ENCODE measurements around the gene NFKBIB.

Gene NFKBIB

DNA sequence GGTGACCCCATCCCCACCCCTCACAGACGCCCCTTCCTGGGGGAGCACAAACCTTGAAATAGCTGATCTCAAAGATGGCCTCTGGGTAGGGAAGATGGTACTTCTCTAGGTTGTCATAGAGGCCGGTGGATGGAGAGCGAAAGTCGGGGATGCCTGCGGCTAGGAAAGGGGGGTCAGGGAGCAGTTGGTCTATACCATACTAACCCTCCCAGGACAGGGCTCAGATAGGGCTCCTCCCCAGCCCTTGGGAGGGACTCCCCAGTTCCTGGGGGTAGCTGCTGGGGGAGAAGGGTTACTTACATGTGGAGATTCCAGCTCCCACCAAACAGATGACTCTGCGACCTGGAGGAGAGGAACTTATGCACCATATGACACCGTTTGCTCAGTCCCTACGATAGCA, 10.0 kb upstream of the NFKBIB start:
- Histone ChIP-seq H3K36me3 (ENCODE audit: control insufficient read depth in 1 of 2, insufficient read depth in 2 of 2, low read length in 2 of 2) (peaks cover 14 to 23% of the 10 kb centered on the region in 2 donors), H3K9ac (ENCODE audit: low read depth in 1 of 2, low read length in 2 of 2) (no peak overlapping the region), H3K27me3 (ENCODE audit: control insufficient read depth in 1 of 2, insufficient read depth in 2 of 2, low read length in 2 of 2) (no peaks in the 10 kb centered on the region), H3K27ac (ENCODE audit: low read depth, low read length) (no peak overlapping the region), H3K4me1 (ENCODE audit: control insufficient read depth in 1 of 2, insufficient read depth in 2 of 2, low read length in 2 of 2) (no peaks in the 10 kb centered on the region), H3K4me3 (ENCODE audit: low read depth in 1 of 2, low read length in 2 of 2) (no peak overlapping the region), H3K9me3 (ENCODE audit: control insufficient read depth in 1 of 2, low read length in 2 of 2) (no peaks in the 10 kb centered on the region)

DNA sequence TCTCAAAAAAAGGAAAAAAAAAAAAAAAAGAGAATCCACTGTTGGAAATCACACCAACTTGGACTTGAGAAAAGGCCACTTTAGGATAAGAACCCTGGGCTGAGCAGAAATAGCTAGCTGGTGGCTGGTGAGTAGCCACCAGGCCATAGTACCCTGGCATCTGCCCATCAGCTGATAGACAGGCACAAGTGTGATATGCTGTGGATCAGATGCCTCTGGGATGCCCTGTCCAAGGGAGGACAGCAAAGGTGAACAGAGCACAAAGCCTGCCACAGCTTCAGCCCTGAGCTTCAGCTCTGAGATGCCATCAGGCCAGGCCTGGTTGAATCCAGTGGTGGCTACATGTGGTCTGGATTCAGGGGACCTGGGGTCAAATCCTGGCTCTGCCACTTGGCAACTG, 9.1 kb upstream of the NFKBIB start:
- Histone ChIP-seq H3K9me3 (ENCODE audit: control insufficient read depth in 1 of 2, low read length in 2 of 2) (no peaks in the 10 kb centered on the region), H3K36me3 (ENCODE audit: control insufficient read depth in 1 of 2, insufficient read depth in 2 of 2, low read length in 2 of 2) (peaks cover 14 to 27% of the 10 kb centered on the region in 2 donors), H3K27ac (ENCODE audit: low read depth, low read length) (no peak overlapping the region), H3K27me3 (ENCODE audit: control insufficient read depth in 1 of 2, insufficient read depth in 2 of 2, low read length in 2 of 2) (no peaks in the 10 kb centered on the region), H3K9ac (ENCODE audit: low read depth in 1 of 2, low read length in 2 of 2) (no peak overlapping the region), H3K4me1 (ENCODE audit: control insufficient read depth in 1 of 2, insufficient read depth in 2 of 2, low read length in 2 of 2) (no peaks in the 10 kb centered on the region), H3K4me3 (ENCODE audit: low read depth in 1 of 2, low read length in 2 of 2) (no peak overlapping the region)

DNA sequence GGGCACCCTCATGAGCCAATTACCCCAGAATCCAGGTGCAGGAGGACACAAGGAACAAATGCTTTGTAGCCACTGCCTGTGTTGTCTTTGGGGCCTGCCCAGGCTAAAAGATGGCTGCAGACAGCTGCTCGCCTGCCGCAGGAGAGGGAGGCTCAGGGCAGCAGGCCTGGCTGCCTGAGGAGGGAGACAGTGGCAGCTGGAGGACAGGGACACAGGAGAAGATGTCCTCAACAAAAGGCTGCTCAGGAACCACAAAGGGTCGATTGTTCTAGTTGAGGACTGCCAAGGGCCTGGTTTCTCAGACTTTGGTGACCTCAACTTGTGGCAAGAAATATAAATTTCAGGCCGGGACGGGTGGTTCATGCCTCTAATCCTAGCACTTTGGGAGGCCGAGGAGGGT, 8.0 kb upstream of the NFKBIB start:
- H3K4me3 ChIP-seq (ENCODE audit: low read depth in 1 of 2, low read length in 2 of 2), result no peak overlapping the region
- H3K9ac ChIP-seq (ENCODE audit: low read depth in 1 of 2, low read length in 2 of 2), result no peak overlapping the region
- peaks cover 14 to 27% of the 10 kb centered on the region in 2 donors for H3K36me3 ChIP-seq (ENCODE audit: control insufficient read depth in 1 of 2, insufficient read depth in 2 of 2, low read length in 2 of 2)
- H3K27me3 ChIP-seq (ENCODE audit: control insufficient read depth in 1 of 2, insufficient read depth in 2 of 2, low read length in 2 of 2), result no peaks in the 10 kb centered on the region
- H3K27ac ChIP-seq (ENCODE audit: low read depth, low read length), result no peak overlapping the region
- no peaks in the 10 kb centered on the region for H3K4me1 ChIP-seq (ENCODE audit: control insufficient read depth in 1 of 2, insufficient read depth in 2 of 2, low read length in 2 of 2)
- H3K9me3 ChIP-seq (ENCODE audit: control insufficient read depth in 1 of 2, low read length in 2 of 2), result no peaks in the 10 kb centered on the region

DNA sequence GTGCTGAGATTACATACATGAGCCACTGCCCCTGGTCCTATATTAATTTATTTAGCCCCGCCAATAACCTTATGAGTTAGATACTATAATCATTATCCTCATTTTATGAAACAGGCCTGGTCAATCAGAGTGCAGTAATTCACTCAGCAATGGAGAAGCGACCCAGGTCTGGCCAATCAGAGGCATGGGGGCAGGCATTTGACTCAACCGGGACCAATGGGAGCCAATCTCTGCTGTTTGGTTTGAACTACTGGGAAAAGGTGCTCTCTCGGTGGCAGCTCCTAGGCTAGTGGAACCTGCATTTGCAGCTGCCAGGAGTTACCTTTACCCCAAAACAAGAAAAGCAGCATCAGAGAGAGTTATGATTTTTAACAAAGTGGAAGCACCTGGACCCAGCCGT, 6.9 kb upstream of the NFKBIB start:
- H3K36me3 ChIP-seq (ENCODE audit: control insufficient read depth in 1 of 2, insufficient read depth in 2 of 2, low read length in 2 of 2), result peaks cover 14 to 27% of the 10 kb centered on the region in 2 donors
- H3K27me3 ChIP-seq (ENCODE audit: control insufficient read depth in 1 of 2, insufficient read depth in 2 of 2, low read length in 2 of 2), result no peaks in the 10 kb centered on the region
- H3K27ac ChIP-seq (ENCODE audit: low read depth, low read length), result no peak overlapping the region
- no peak overlapping the region for H3K4me3 ChIP-seq (ENCODE audit: low read depth in 1 of 2, low read length in 2 of 2)
- no peak overlapping the region for H3K9ac ChIP-seq (ENCODE audit: low read depth in 1 of 2, low read length in 2 of 2)
- H3K9me3 ChIP-seq (ENCODE audit: control insufficient read depth in 1 of 2, low read length in 2 of 2), result no peaks in the 10 kb centered on the region
- peaks cover 0 to under 1% of the 10 kb centered on the region in 2 donors for H3K4me1 ChIP-seq (ENCODE audit: control insufficient read depth in 1 of 2, insufficient read depth in 2 of 2, low read length in 2 of 2)

DNA sequence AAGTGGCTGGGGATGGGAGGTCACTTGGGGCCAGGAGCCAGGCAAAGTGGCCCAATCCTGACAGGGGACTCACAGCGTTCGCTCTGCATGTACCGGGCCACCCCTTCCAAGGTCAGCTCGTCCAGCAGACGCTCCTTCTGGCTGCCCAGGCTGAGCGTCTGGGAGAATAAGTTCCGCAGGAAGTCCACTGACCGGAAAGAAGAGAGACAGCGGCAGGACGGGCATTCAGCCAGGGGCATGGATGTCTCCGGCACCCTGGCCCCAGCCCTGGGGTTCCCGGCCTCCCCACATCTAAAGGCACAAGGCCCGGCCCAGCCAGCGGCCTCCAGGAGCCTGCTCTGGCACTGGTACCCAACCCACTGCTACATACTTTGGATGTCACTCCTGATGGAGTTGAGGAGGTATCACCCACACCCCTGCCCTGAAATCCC, 6.4 kb upstream of the NFKBIB start:
- Histone ChIP-seq H3K9me3 (ENCODE audit: control insufficient read depth in 1 of 2, low read length in 2 of 2) (no peaks in the 10 kb centered on the region), H3K9ac (ENCODE audit: low read depth in 1 of 2, low read length in 2 of 2) (no peak overlapping the region), H3K4me3 (ENCODE audit: low read depth in 1 of 2, low read length in 2 of 2) (no peak overlapping the region), H3K4me1 (ENCODE audit: control insufficient read depth in 1 of 2, insufficient read depth in 2 of 2, low read length in 2 of 2) (peaks cover 4 to 6% of the 10 kb centered on the region in 2 donors), H3K27me3 (ENCODE audit: control insufficient read depth in 1 of 2, insufficient read depth in 2 of 2, low read length in 2 of 2) (no peaks in the 10 kb centered on the region), H3K27ac (ENCODE audit: low read depth, low read length) (no peak overlapping the region), H3K36me3 (ENCODE audit: control insufficient read depth in 1 of 2, insufficient read depth in 2 of 2, low read length in 2 of 2) (peaks cover 12 to 26% of the 10 kb centered on the region in 2 donors)

DNA sequence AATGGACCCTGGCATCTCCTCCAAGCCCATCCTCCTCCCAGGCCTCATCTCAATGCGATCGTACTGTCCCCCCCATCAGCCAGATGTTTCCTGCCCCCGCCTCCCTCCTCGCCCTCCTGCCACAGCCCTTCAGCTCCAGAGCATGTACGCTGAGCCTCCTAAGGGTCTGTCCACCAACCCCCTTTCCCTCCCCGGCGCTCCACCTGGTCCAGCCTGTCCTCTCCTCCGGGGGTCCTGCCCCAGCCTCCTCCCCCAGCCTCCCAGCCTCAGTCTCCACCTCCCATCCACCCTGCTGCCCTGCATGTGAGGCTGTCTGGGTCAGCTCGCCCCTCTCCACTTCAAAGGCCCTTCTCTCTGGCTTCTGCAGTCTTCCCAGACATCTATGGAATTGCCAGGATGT, 4.8 kb upstream of the NFKBIB start:
- H3K9ac ChIP-seq (ENCODE audit: low read depth in 1 of 2, low read length in 2 of 2), result no peak overlapping the region
- no peak overlapping the region for H3K27ac ChIP-seq (ENCODE audit: low read depth, low read length)
- peaks cover 11 to 12% of the 10 kb centered on the region in 2 donors for H3K4me1 ChIP-seq (ENCODE audit: control insufficient read depth in 1 of 2, insufficient read depth in 2 of 2, low read length in 2 of 2)
- H3K27me3 ChIP-seq (ENCODE audit: control insufficient read depth in 1 of 2, insufficient read depth in 2 of 2, low read length in 2 of 2), result no peaks in the 10 kb centered on the region
- H3K9me3 ChIP-seq (ENCODE audit: control insufficient read depth in 1 of 2, low read length in 2 of 2), result no peaks in the 10 kb centered on the region
- peaks cover 0 to 10% of the 10 kb centered on the region in 2 donors for H3K36me3 ChIP-seq (ENCODE audit: control insufficient read depth in 1 of 2, insufficient read depth in 2 of 2, low read length in 2 of 2)
- no peak overlapping the region for H3K4me3 ChIP-seq (ENCODE audit: low read depth in 1 of 2, low read length in 2 of 2)

DNA sequence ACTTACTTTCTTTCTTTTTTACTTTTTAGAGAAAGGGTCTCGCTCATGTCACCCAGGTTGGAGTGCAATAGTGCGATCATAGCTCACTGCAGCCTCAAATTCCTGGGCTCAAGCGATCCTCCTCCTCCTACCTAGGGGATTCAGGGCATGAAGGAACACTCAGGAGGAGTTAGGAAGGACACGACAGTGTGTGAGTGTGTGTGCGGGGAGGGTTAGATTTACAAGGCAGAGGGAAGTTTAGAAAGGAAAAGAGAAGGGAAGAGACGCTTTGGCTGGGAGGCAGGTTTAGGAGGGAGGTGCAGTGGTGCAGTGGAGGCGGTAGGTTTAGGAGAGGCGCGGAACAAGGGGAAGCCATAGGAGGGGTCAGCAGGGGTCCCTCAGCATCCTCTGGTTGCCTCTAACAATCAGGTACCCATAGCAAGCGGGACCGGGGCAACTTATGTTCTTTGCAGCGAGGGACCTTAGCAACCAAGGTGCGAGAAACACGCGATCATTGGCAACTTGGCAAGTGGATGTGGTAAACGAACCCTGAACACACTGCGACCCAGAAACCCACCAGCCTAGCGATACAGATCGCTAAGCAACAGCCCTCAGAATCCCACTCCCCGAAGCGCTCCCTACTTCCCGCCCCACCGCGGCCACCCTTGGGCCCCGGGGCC, 852 bp upstream of the NFKBIB start:
- H3K36me3 ChIP-seq (ENCODE audit: control insufficient read depth in 1 of 2, insufficient read depth in 2 of 2, low read length in 2 of 2), result peaks cover 0 to 4% of the 10 kb centered on the region in 2 donors
- peaks cover 18 to 19% of the 10 kb centered on the region in 2 donors for H3K4me1 ChIP-seq (ENCODE audit: control insufficient read depth in 1 of 2, insufficient read depth in 2 of 2, low read length in 2 of 2)
- H3K27me3 ChIP-seq (ENCODE audit: control insufficient read depth in 1 of 2, insufficient read depth in 2 of 2, low read length in 2 of 2), result no peaks in the 10 kb centered on the region
- H3K9ac ChIP-seq (ENCODE audit: low read depth in 1 of 2, low read length in 2 of 2), result peak overlapping the region; percentile 95
- H3K9me3 ChIP-seq (ENCODE audit: control insufficient read depth in 1 of 2, low read length in 2 of 2), result no peaks in the 10 kb centered on the region
- H3K27ac ChIP-seq (ENCODE audit: low read depth, low read length), result peak overlapping the region; percentile 74
- H3K4me3 ChIP-seq (ENCODE audit: low read depth in 1 of 2, low read length in 2 of 2), result peak overlapping the region; percentile 94 to 95

DNA sequence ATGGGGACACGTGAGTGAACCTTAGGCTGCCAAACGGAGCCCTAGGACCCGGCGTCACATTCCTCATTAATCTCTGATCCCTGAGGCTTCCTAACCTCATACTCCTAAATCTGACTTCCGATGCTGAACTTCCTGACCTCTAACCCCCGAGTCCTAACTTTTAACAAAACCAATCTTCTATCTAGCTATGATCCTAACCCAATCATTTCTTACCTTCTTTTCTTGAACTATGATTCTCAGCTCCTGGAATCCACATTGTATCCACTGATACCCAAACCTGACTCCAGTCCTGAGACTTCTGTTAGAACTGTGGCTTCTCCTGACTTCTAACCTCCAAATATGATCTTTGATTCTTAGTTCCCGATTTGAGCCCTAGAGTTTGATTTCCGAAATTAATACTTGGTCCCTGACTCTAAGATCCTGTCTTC, 447 bp downstream of the NFKBIB start:
- Histone ChIP-seq H3K36me3 (ENCODE audit: control insufficient read depth in 1 of 2, insufficient read depth in 2 of 2, low read length in 2 of 2) (peaks cover 0 to 12% of the 10 kb centered on the region in 2 donors), H3K9me3 (ENCODE audit: control insufficient read depth in 1 of 2, low read length in 2 of 2) (no peaks in the 10 kb centered on the region), H3K4me3 (ENCODE audit: low read depth in 1 of 2, low read length in 2 of 2) (peak overlapping the region; percentile 71 to 89), H3K27ac (ENCODE audit: low read depth, low read length) (peak overlapping the region; percentile 71), H3K9ac (ENCODE audit: low read depth in 1 of 2, low read length in 2 of 2) (peak overlapping the region; percentile 56 to 73), H3K4me1 (ENCODE audit: control insufficient read depth in 1 of 2, insufficient read depth in 2 of 2, low read length in 2 of 2) (peaks cover 18 to 19% of the 10 kb centered on the region in 2 donors), H3K27me3 (ENCODE audit: control insufficient read depth in 1 of 2, insufficient read depth in 2 of 2, low read length in 2 of 2) (no peaks in the 10 kb centered on the region)

DNA sequence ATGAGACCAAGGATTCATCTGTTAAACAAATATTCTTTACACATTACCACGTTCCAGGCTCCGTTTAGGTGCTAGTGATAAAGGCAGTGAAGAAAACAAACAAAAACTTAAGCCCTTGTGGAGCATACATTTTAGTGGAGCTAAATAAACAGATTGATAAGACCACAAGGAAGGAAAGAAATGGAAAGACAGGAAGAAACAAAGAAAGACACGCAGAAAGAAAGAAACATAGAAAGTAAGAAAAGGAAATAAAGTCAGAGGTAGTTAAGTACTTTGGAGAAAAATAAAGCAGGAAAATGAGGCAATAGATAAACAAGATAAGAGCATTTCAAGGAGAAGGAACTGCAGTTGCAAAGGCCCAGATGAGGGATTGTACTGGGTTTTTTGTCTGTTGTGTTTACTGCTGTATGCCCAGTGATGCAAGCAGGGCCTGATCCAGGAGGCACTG, 998 bp downstream of the NFKBIB start:
- peak overlapping the region; percentile 56 to 73 for H3K9ac ChIP-seq (ENCODE audit: low read depth in 1 of 2, low read length in 2 of 2)
- no peaks in the 10 kb centered on the region for H3K9me3 ChIP-seq (ENCODE audit: control insufficient read depth in 1 of 2, low read length in 2 of 2)
- H3K27ac ChIP-seq (ENCODE audit: low read depth, low read length), result no peak overlapping the region
- H3K27me3 ChIP-seq (ENCODE audit: control insufficient read depth in 1 of 2, insufficient read depth in 2 of 2, low read length in 2 of 2), result no peaks in the 10 kb centered on the region
- H3K4me1 ChIP-seq (ENCODE audit: control insufficient read depth in 1 of 2, insufficient read depth in 2 of 2, low read length in 2 of 2), result peaks cover 18 to 19% of the 10 kb centered on the region in 2 donors
- peaks cover 0 to 16% of the 10 kb centered on the region in 2 donors for H3K36me3 ChIP-seq (ENCODE audit: control insufficient read depth in 1 of 2, insufficient read depth in 2 of 2, low read length in 2 of 2)
- H3K4me3 ChIP-seq (ENCODE audit: low read depth in 1 of 2, low read length in 2 of 2), result peak overlapping the region; percentile 71 to 89

DNA sequence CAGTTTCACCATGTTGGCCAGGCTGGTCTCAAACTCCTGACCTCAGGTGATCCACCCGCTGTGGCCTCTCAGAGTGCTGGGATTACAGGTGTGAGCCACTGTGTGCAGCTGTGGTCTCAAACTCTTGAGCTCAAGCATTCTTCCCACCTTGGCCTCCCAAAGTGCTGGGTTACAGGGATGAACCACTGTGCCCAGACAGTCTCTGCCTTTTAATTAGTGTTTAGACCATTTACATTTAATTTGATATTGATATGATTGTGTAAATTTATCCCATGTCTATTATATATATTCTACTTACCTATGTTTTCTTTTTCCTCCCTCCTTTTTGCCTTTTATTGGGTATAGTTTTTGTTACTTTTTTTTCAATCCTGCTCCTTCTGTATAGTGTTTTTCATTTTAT, 1.9 kb downstream of the NFKBIB start:
- peaks cover 0 to 19% of the 10 kb centered on the region in 2 donors for H3K36me3 ChIP-seq (ENCODE audit: control insufficient read depth in 1 of 2, insufficient read depth in 2 of 2, low read length in 2 of 2)
- no peak overlapping the region for H3K9ac ChIP-seq (ENCODE audit: low read depth in 1 of 2, low read length in 2 of 2)
- H3K27me3 ChIP-seq (ENCODE audit: control insufficient read depth in 1 of 2, insufficient read depth in 2 of 2, low read length in 2 of 2), result no peaks in the 10 kb centered on the region
- H3K4me1 ChIP-seq (ENCODE audit: control insufficient read depth in 1 of 2, insufficient read depth in 2 of 2, low read length in 2 of 2), result peaks cover 18 to 19% of the 10 kb centered on the region in 2 donors
- no peak overlapping the region for H3K27ac ChIP-seq (ENCODE audit: low read depth, low read length)
- H3K4me3 ChIP-seq (ENCODE audit: low read depth in 1 of 2, low read length in 2 of 2), result no peak overlapping the region
- no peaks in the 10 kb centered on the region for H3K9me3 ChIP-seq (ENCODE audit: control insufficient read depth in 1 of 2, low read length in 2 of 2)

Measured in duodenal mucosa (tissue), 2 donors.